Lower leg skin (tissue), 4 donors: Measurements from ENCODE around the gene KTN1. TPM values are rescaled to one million over a fixed set of nuclear protein-coding genes. Genes with fewer than 3 reads are reported as not detected.

Experiments
- DNase-seq, 2 donors: peaks; one replicate each; pipeline ENCODE4 v3.0.0-alpha.2; 2019; ENCODE audit warnings: low spot score in 2 of 2
- H3K4me3 ChIP-seq: fragments of 200-600 bp; sonication (generic); 2 replicates; pipeline ENCODE4 v1.5.1; 2017; ENCODE audit warnings: mild to moderate bottlenecking, low read depth; ENCODE audit not compliant: poor library complexity, severe bottlenecking
- POLR2A ChIP-seq, 2 donors: fragments of 450-650 bp; IDR thresholded peaks; one replicate each; pipeline ENCODE4 v1.6.1; 2016 to 2017; ENCODE audit warnings: antibody characterized with exemption in 2 of 2, mild to moderate bottlenecking in 1 of 2, moderate library complexity in 1 of 2
- WGBS, 2 donors: methylation state at CpG; one replicate each; pipeline ENCODE4 v1.1.5; 2018; 5-methylcytosine and 5-hydroxymethylcytosine counted together
- intact Hi-C: fragments of 100-400 bp; cut with DNase I; formaldehyde crosslinking; loops from one replicate; pipeline ENCODE4 v1.15.0; 2023; ENCODE audit warnings: low total_unique reads
- total RNA-seq, 4 donors: library from RNA; depleted of rRNA; stranded (reverse); fragments of >200 nt; gene quantifications; one replicate each; pipeline ENCODE4 v1.1.0, GENCODE V29; 2016
- TF ChIP-seq, protein P1 (sequence below), 3 donors: fragments of 450-650 bp; IDR thresholded peaks; one replicate each; pipeline ENCODE4 v1.5.1; 2016; ENCODE audit warnings: antibody characterized with exemption in 3 of 3, mild to moderate bottlenecking in 3 of 3, moderate library complexity in 2 of 3

The KTN1 gene
- total RNA-seq, 4 donors from 2014 or later: 97.7 to 117 (median 106) TPM

DNA sequence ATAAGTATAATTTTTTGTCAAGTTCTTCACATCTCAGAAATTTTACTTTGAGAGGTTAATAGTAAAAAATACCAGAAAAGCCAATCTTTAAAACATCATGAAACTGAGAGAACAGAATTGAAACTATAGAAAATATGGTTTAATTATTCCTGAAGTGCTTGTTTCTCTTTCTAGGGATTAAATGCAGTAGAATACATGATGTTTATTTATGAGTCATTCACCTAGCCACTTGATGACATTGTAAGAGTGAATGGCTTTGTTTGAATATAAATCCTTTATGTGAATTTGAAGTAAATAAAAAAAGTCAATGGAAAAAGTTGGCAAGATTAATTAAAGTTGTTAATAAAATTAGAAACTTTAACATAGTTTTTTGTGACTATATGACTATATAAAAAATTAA, 48.4 kb downstream of the KTN1 start:
- TF ChIP-seq, protein P1, sequence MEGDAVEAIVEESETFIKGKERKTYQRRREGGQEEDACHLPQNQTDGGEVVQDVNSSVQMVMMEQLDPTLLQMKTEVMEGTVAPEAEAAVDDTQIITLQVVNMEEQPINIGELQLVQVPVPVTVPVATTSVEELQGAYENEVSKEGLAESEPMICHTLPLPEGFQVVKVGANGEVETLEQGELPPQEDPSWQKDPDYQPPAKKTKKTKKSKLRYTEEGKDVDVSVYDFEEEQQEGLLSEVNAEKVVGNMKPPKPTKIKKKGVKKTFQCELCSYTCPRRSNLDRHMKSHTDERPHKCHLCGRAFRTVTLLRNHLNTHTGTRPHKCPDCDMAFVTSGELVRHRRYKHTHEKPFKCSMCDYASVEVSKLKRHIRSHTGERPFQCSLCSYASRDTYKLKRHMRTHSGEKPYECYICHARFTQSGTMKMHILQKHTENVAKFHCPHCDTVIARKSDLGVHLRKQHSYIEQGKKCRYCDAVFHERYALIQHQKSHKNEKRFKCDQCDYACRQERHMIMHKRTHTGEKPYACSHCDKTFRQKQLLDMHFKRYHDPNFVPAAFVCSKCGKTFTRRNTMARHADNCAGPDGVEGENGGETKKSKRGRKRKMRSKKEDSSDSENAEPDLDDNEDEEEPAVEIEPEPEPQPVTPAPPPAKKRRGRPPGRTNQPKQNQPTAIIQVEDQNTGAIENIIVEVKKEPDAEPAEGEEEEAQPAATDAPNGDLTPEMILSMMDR (IDR thresholded peaks at IDR 0.05): no peak
- no peak for TF ChIP-seq POLR2A (IDR thresholded peaks at IDR 0.05)
- DNase-seq: no peak
- intact Hi-C loops: no loop called here
- H3K4me3 ChIP-seq: no peak overlapping the region

DNA sequence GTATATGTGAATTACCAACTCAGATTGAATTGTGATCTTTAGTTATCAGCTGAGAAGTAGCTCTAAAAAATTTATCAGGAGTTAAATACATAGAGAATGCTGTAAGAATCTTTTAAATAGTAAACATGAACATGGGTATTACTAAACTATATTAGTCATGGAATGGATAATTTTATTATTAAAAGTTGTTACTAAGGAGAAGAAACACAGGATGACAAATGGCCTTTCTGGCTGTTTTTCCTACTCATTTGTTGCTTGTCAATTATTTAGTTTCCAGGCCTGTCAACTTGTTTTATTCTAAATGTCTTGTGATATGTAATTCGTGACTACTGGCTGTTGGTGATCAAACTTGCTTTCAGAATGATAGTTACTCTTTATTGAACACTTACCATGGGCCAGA, 58.7 kb downstream of the KTN1 start:
- intact Hi-C loops: no loop called here
- 32 to 44% methylated on average over 1 of the region's 1 CpG for WGBS, 2 donors
- no peak for DNase-seq
- no peak for TF ChIP-seq POLR2A (IDR thresholded peaks at IDR 0.05)
- TF ChIP-seq, protein P1 (IDR thresholded peaks at IDR 0.05): no peak
- H3K4me3 ChIP-seq: no peak overlapping the region

DNA sequence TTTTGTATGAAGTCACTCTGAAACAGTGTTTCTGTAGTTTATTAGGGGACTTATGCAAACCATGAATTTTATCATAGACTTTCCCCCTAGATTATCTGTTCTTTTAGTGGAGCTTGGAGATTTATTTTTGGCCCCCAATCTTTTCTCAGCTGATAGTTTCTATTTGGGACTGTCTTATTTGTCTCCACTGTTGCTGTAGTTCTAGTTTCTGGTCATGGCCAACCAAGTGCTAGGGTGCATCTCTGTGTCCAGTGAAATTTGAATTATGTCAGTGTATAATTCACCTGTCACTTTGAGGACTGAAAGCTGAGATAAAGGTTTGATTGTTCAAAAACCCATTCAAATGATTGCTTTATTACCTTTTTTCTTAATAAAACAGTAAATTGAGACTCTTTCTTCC, 61.3 kb downstream of the KTN1 start:
- intact Hi-C loops: no loop called here

DNA sequence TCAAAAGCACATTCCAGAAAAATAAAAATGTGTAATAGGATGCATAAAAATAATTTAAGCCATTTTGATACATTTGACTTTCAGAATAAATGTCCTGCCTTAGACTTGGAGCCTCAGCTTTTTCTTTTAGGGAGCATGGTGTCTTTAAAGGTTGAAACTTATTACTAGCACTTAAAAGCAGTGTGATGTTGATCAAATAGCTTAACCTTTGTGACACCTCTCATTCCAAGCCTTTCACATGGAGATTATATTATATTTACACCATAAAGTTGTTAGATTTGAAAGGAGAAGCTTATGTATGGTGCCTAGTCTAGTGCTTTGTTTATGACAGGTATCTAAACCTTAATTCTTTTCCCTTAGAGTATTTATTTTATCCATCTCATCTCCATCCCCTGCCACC, 61.9 kb downstream of the KTN1 start:
- no peak overlapping the region for H3K4me3 ChIP-seq
- intact Hi-C loops: no loop called here
- DNase-seq: no peak
- no peak for TF ChIP-seq POLR2A (IDR thresholded peaks at IDR 0.05)
- TF ChIP-seq, protein P1 (IDR thresholded peaks at IDR 0.05): no peak

More for the DNA sequence above, 61.3 kb downstream of the KTN1 start:
- no peak overlapping the region for H3K4me3 ChIP-seq
- DNase-seq: no peak
- TF ChIP-seq, protein P1 (IDR thresholded peaks at IDR 0.05): no peak
- TF ChIP-seq POLR2A (IDR thresholded peaks at IDR 0.05): no peak

DNA sequence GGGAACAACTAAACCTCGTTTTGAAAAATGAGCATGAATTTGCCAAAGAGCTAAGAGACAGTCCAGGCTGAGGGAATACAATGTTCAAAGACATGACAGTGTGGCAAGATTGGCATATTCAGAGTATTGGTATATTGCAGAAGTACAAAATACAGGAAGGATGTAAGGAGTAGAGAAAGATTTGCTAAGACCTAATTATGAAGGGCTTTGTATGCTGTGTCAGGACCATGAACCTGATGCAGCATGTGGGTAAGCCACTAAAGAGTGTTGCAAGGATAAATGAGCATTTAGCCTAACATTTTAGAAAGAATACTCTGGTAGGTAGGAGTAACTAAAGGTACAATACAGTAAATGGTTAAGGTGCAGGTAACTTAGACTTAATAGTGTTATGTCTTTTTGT, 65.1 kb downstream of the KTN1 start:
- TF ChIP-seq, protein P1 (IDR thresholded peaks at IDR 0.05): no peak
- TF ChIP-seq POLR2A (IDR thresholded peaks at IDR 0.05): no peak
- no peak overlapping the region for H3K4me3 ChIP-seq
- DNase-seq: no peak
- intact Hi-C loops: no loop called here
- 54 to 74% methylated on average over 1 of the region's 1 CpG for WGBS, 2 donors
